Right lobe of liver (tissue), 4 donors: ENCODE data around the gene VPREB3.

Experiments used
- POLR2A ChIP-seq: fragments of 450-650 bp; IDR thresholded peaks from one replicate; pipeline ENCODE4 v1.6.1; 2017; ENCODE audit warnings: antibody characterized with exemption, mild to moderate bottlenecking
- TF ChIP-seq, protein P1 (sequence below), 4 donors: fragments of 200-600 bp in 3 of 4; fragments of 450-650 bp in 1 of 4; IDR thresholded peaks; one replicate each; pipeline versions ENCODE4 v1.5.1 to v1.8.0; 2016 to 2022; ENCODE audit warnings: antibody characterized with exemption in 4 of 4, mild to moderate bottlenecking in 2 of 4
- donor health status: DM: no; HTN: no; CAD: no.
- donor health status: DM: no; HTN: no; CAD: no.
- donor health status: DM: no; HTN: yes; CAD: no.

DNA sequence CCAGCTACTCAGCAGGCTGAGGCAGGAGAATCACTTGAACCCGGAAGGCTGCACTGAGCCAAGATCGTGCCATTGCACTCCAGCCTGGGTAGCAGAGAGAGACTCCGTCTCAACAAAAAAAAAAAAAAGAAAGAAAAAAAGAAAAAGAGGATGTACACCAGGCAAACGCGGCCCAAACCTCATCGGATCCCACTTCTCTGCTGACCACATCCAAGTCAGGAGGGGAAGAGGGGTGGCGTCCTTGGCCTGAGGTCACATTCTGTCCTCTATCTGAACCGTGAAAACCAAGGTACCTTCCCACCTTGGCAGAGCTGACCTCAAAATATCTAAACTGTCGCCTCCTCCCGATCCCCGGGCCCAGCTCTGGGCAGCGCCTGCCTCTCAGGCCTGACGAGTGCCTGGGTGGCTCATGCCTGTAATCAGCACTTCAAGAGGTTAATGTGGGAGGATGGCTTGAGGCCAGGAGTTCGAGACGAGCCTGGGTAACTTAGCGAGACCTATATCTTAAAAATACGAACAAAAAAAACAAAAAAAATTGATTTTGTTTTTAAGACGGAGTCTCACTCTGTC is 38.3 kb downstream of the VPREB3 start:
- TF ChIP-seq, protein P1, sequence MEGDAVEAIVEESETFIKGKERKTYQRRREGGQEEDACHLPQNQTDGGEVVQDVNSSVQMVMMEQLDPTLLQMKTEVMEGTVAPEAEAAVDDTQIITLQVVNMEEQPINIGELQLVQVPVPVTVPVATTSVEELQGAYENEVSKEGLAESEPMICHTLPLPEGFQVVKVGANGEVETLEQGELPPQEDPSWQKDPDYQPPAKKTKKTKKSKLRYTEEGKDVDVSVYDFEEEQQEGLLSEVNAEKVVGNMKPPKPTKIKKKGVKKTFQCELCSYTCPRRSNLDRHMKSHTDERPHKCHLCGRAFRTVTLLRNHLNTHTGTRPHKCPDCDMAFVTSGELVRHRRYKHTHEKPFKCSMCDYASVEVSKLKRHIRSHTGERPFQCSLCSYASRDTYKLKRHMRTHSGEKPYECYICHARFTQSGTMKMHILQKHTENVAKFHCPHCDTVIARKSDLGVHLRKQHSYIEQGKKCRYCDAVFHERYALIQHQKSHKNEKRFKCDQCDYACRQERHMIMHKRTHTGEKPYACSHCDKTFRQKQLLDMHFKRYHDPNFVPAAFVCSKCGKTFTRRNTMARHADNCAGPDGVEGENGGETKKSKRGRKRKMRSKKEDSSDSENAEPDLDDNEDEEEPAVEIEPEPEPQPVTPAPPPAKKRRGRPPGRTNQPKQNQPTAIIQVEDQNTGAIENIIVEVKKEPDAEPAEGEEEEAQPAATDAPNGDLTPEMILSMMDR (IDR thresholded peaks at IDR 0.05) = no peak
- no peak for TF ChIP-seq POLR2A
